Endothelial cell of umbilical vein (primary cell): ENCODE measurements around the gene RIMBP2. TPM values are rescaled to one million over a fixed set of nuclear protein-coding genes. Genes with fewer than 3 reads are reported as not detected.

ENCODE experiments used
- BruUV-seq: library from RNA; stranded (reverse); fragments of 400-500 nt; replicated peaks from 2 replicates; lab custom pipeline; 2021; lab: Mats Ljungman, UMichigan
- CTCF ChIA-PET: fragments of 300-600, 350-600 bp; sonication (Branson Sonifier 250); formaldehyde crosslinking; loops from one replicate; lab custom pipeline; 2021; ENCODE audit warnings: antibody characterized with exemption, inconsistent platforms; lab: Charles Lee
- POLR2A ChIA-PET: fragments of 300-600, 350-600 bp; sonication (Branson Sonifier 250); formaldehyde crosslinking; loops from one replicate; lab custom pipeline; 2021; ENCODE audit warnings: antibody characterized with exemption, inconsistent platforms; lab: Charles Lee
- DNase-seq: peaks from one replicate; pipeline ENCODE4 v3.0.0-alpha.2; 2011; ENCODE audit warnings: low read depth, low spot score
- FAIRE-seq: peaks from 2 replicates; lab custom pipeline; 2011; peaks lifted over from hg19 to GRCh38; lab: Jason Lieb, UNC
- H2AFZ ChIP-seq: 2 replicates; pipeline ENCODE4 v1.6.0; 2012; ENCODE audit warnings: low read depth, low read length, control low read depth, inconsistent platforms
- H3K27ac ChIP-seq: 2 replicates; pipeline ENCODE4 v1.5.1; 2011; ENCODE audit warnings: low read depth, mild to moderate bottlenecking, control low read depth, low read length, moderate library complexity; ENCODE audit not compliant: insufficient read depth
- H3K27me3 ChIP-seq, 2 experiments: 2 replicates each; pipeline versions ENCODE4 v1.6.0 to v1.6.1; 2011; ENCODE audit warnings: low read length in 2 of 2, mixed read lengths in 1 of 2; ENCODE audit not compliant: control insufficient read depth in 2 of 2, insufficient read depth in 2 of 2
- H3K36me3 ChIP-seq, 2 experiments: 2 replicates in 1 of 2; 3 replicates in 1 of 2; pipeline ENCODE4 v1.5.1; 2011; ENCODE audit warnings: low read length in 2 of 2, mild to moderate bottlenecking in 1 of 2, moderate library complexity in 1 of 2; ENCODE audit not compliant: control insufficient read depth in 2 of 2, insufficient read depth in 2 of 2; ENCODE audit errors: extremely low read depth in 1 of 2
- H3K4me1 ChIP-seq: 3 replicates; pipeline ENCODE4 v1.5.1; 2011; ENCODE audit warnings: mild to moderate bottlenecking, low read length; ENCODE audit not compliant: control insufficient read depth, insufficient read depth; ENCODE audit errors: extremely low read depth
- H3K4me2 ChIP-seq: 2 replicates; pipeline ENCODE4 v1.6.1; 2011; ENCODE audit warnings: low read length, control low read depth, mixed read lengths; ENCODE audit not compliant: insufficient read depth
- H3K4me3 ChIP-seq, 3 experiments: fragments of 200-600 bp in 1 of 3; sonication (generic), shearing (Covaris generic) in 1 of 3; replicated peaks in 1 of 3; 2 replicates each; pipeline ENCODE4 v1.5.1; 2011 to 2016; ENCODE audit warnings: control low read depth in 3 of 3, low read length in 3 of 3, mild to moderate bottlenecking in 2 of 3, inconsistent platforms in 1 of 3, low read depth in 1 of 3, moderate library complexity in 1 of 3; ENCODE audit not compliant: insufficient read depth in 1 of 3
- H3K79me2 ChIP-seq: 2 replicates; pipeline ENCODE4 v1.6.0; 2012; ENCODE audit warnings: low read length, inconsistent platforms; ENCODE audit not compliant: control insufficient read depth, insufficient read depth
- H3K9ac ChIP-seq: replicated peaks from 2 replicates; pipeline ENCODE3; 2011; ENCODE audit warnings: low read length, control low read depth; ENCODE audit not compliant: insufficient read depth; ENCODE audit errors: extremely low read depth
- H3K9me1 ChIP-seq: replicated peaks from 3 replicates; pipeline ENCODE4 v1.6.0; 2011; ENCODE audit warnings: mild to moderate bottlenecking, low read length; ENCODE audit not compliant: control insufficient read depth, insufficient read depth; ENCODE audit errors: extremely low read depth
- H3K9me3 ChIP-seq: replicated peaks from 2 replicates; pipeline ENCODE4 v1.5.1; 2012; ENCODE audit warnings: low read length, inconsistent platforms; ENCODE audit not compliant: control insufficient read depth, insufficient read depth
- H4K20me1 ChIP-seq: replicated peaks from 2 replicates; pipeline ENCODE3; 2011; ENCODE audit warnings: mild to moderate bottlenecking, low read length; ENCODE audit not compliant: control insufficient read depth, insufficient read depth; ENCODE audit errors: extremely low read depth
- CTCF ChIP-seq, 2 donors: IDR thresholded peaks; 1 replicate in 1 of 2; 2 replicates in 1 of 2; pipeline ENCODE4 v1.5.1; 2011; ENCODE audit warnings: low read length in 2 of 2, mild to moderate bottlenecking in 2 of 2, moderate library complexity in 2 of 2, control low read depth in 1 of 2, inconsistent platforms in 1 of 2, low read depth in 1 of 2; ENCODE audit not compliant: insufficient read depth in 1 of 2; ENCODE audit errors: extremely low read depth in 1 of 2
- EZH2 ChIP-seq: IDR thresholded peaks from 2 replicates; pipeline ENCODE4 v1.6.1; 2012; ENCODE audit warnings: borderline replicate concordance, low read depth, mild to moderate bottlenecking, moderate library complexity, low read length, inconsistent platforms; ENCODE audit not compliant: severe bottlenecking
- FOS ChIP-seq: IDR thresholded peaks from 2 replicates; pipeline ENCODE4 v1.6.1; 2011; ENCODE audit warnings: mild to moderate bottlenecking, low read length, moderate library complexity, borderline replicate concordance; ENCODE audit not compliant: insufficient read depth
- GATA2 ChIP-seq: IDR thresholded peaks from 2 replicates; pipeline ENCODE4 v1.7.0; 2011; ENCODE audit warnings: low read depth, mild to moderate bottlenecking, moderate library complexity, mixed read lengths, low read length; ENCODE audit not compliant: insufficient read length, insufficient read depth
- JUN ChIP-seq: IDR thresholded peaks from 2 replicates; pipeline ENCODE4 v1.6.1; 2011; ENCODE audit warnings: borderline replicate concordance, low read depth; ENCODE audit not compliant: insufficient read length, insufficient read depth
- MAX ChIP-seq: IDR thresholded peaks from 2 replicates; pipeline ENCODE4 v1.6.1; 2011; ENCODE audit not compliant: insufficient read depth, insufficient read length
- MYC ChIP-seq: IDR thresholded peaks from one replicate; pipeline ENCODE4 v1.6.1; 2011; ENCODE audit warnings: mild to moderate bottlenecking, low read depth, low read length
- POLR2A ChIP-seq: IDR thresholded peaks from 2 replicates; pipeline ENCODE4 v1.6.1; 2012; ENCODE audit warnings: low read depth, mild to moderate bottlenecking, control low read depth, low read length
- POLR2AphosphoS5 ChIP-seq: IDR thresholded peaks from 2 replicates; pipeline ENCODE4 v1.6.1; 2012; ENCODE audit warnings: low read depth, mild to moderate bottlenecking, control low read depth, low read length, moderate library complexity; ENCODE audit not compliant: insufficient read depth
- dilution Hi-C: fragments of 300-500 bp; cut with MboI; formaldehyde crosslinking; loops from one replicate; pipeline ENCODE4 v1.15.0; 2019; ENCODE audit warnings: low sequenced_read_pairs; ENCODE audit not compliant: extremely low pct_ligation_motif_present
- intact Hi-C: fragments of 100-400 bp; cut with micrococcal nuclease; formaldehyde crosslinking; loops from one replicate; pipeline ENCODE4 v1.10.0; 2022
- polyA plus RNA-seq, 4 experiments: library from polyadenylated mRNA; depleted of rRNA in 3 of 4; stranded (reverse) in 3 of 4; unstranded in 1 of 4; fragments of >200 nt; gene quantifications; 2 replicates each; pipeline versions ENCODE4 v1.2.1 to v1.2.3, GENCODE V29; 2011 to 2012; ENCODE audit warnings: missing spikeins in 1 of 4
- total RNA-seq: library from RNA; stranded (reverse); gene quantifications from 2 replicates; pipeline ENCODE4 v1.2.3, GENCODE V29; 2021

RIMBP2 gene
- total and polyA plus RNA-seq, 2 donors (not counting 3 experiments of a cell fraction or from before 2014, with no cell fraction given): 0.04 TPM; not detected in 1

GRCh38 chr12:130423136-130423535, 293.0 kb downstream of the RIMBP2 start:
- POLR2A ChIA-PET: no interaction called here
- no peak for FAIRE-seq
- TF ChIP-seq MAX (no peak), POLR2A (no peak), MYC (no peak), EZH2 (no peak), FOS (no peak), CTCF (IDR thresholded peaks at IDR 0.05; ENCODE audit: extremely low read depth in 1 of 2, insufficient read depth in 1 of 2, low read depth in 1 of 2, low read length in 2 of 2) (no peak), POLR2AphosphoS5 (no peak), JUN (no peak), GATA2 (no peak)

More at GRCh38 chr12:130423136-130423535, 293.0 kb downstream of the RIMBP2 start:
- Histone ChIP-seq H3K9ac (no peak overlapping the region), H3K4me1 (no peaks in the 10 kb centered on the region), H3K9me3 (peaks cover 9% of the 10 kb centered on the region), H4K20me1 (no peaks in the 10 kb centered on the region), H3K27ac (no peak overlapping the region), H2AFZ (no peak overlapping the region), H3K4me2 (no peak overlapping the region), H3K27me3 (no peaks in the 10 kb centered on the region), H3K4me3 (no peak overlapping the region), H3K36me3 (no peaks in the 10 kb centered on the region), H3K9me1 (no peaks in the 10 kb centered on the region), H3K79me2 (no peaks in the 10 kb centered on the region)
- dilution Hi-C loops: no loop called here
- no peak for DNase-seq
- intact Hi-C loops: no loop called here
- BruUV-seq: no TSS peak
- CTCF ChIA-PET: no interaction called here
